ENCODE measurements around the gene ACVRL1.

GRCh38 chr12:51950682-51951198, 43.4 kb downstream of the ACVRL1 start:
- TF ChIP-seq, protein P1, sequence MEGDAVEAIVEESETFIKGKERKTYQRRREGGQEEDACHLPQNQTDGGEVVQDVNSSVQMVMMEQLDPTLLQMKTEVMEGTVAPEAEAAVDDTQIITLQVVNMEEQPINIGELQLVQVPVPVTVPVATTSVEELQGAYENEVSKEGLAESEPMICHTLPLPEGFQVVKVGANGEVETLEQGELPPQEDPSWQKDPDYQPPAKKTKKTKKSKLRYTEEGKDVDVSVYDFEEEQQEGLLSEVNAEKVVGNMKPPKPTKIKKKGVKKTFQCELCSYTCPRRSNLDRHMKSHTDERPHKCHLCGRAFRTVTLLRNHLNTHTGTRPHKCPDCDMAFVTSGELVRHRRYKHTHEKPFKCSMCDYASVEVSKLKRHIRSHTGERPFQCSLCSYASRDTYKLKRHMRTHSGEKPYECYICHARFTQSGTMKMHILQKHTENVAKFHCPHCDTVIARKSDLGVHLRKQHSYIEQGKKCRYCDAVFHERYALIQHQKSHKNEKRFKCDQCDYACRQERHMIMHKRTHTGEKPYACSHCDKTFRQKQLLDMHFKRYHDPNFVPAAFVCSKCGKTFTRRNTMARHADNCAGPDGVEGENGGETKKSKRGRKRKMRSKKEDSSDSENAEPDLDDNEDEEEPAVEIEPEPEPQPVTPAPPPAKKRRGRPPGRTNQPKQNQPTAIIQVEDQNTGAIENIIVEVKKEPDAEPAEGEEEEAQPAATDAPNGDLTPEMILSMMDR (IDR thresholded peaks at IDR 0.05) = no peak
- no peak for TF ChIP-seq SMAD3 (CRISPR knock-in tag; IDR thresholded peaks at IDR 0.05; ENCODE audit: borderline replicate concordance)
- TF ChIP-seq CREB1 (CRISPR knock-in tag; IDR thresholded peaks at IDR 0.05) = no peak
- TF ChIP-seq MLX (CRISPR knock-in tag; IDR thresholded peaks at IDR 0.05) = no peak

Measured in WTC11 (cell line).